Activated CD4-positive, CD25-positive, alpha-beta regulatory T cell treated with anti-CD3 and anti-CD28 coated beads, Interleukin-2, amount 50 U/mL, for 72 hours (primary cell): ENCODE results near the gene NR2F2.

ENCODE experiments used
- DNase-seq: peaks from one replicate; pipeline ENCODE4 v3.0.0; 2021

Gene NR2F2

GRCh38 chr15:96344060-96344705 is 13.7 kb downstream of the NR2F2 start:
- DNase-seq = no peak

DNA sequence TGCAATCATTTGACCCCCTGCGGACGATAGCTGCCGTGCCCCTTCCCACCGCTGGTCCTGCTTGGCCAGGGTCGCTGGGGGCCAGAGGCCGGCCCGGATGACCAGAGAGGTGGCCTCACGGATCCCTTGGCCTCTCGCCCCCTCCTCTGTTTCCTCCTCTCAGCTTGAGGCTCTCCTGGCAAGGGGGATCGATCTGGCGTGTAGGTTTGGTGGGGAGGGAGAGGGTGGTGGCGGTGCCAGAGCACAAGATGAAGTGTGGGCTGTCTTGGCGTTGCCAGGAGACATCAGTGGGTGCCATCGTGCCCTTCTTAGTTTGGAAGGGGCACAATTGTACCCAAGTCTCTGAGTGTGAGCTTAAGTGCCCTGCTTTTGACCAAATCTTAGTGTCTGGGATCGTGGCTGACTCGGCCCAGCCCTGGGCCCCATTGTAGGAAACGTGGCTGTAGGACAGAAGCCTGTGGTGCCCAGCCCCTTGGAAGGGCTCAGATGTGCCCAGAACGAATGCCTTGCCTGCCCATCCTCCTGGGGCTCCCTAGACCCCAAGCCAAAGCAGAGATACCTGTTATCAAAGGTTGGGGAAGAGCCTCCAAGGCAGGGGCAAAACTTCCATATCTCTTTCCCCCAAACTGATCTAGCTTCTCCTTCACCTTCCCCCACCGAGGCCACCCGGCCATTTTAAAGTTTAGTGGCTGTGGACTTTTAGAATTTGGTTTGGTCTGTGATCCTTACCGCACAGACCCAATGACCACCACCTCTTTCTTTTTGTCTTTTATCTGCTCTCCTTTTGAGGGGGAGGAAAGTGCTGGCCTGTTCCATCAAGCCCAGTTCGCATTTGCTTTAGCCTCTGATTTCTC is 14.4 kb downstream of the NR2F2 start:
- DNase-seq = no peak

DNA sequence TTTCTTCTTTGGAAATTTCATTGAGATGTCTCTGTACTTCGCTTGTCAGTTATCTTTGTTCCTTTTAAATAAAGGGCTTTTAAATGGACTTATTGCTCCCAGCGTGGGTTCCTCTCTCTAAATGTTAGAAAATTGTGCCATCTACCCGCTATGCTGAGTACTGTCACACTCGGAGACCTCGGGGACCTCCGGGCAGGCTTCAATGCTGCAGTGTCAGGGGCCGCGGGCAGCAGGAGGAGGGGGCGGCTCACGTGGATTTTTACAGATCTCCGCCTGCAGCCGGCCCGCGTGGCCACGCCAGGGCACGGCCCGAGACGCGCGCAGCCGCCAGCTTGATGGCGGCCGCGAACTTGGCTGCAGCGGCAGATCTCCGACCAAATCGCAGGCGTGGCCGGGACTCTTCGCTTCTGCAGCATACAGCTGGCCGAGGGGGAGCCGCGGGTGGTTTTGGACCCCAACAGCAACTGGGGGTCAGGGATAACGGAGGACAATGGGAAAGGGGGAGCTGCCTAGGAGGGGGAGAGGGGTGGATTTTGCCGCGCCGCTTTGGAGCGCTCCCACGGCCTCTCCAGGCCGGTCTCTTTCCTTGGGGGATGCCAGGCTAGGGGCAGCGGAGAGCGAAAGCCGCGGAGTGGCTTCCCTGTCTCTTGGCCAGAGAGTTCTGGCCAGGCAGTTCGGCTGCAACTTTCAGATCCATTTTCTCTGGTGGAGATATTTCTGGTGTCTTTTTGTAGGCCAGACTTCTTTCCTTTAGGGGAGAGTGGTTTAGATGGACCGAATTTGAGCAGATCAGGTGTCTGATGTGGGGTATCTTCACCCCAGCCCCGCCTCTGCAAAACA is 15.3 kb downstream of the NR2F2 start:
- no peak for DNase-seq

DNA sequence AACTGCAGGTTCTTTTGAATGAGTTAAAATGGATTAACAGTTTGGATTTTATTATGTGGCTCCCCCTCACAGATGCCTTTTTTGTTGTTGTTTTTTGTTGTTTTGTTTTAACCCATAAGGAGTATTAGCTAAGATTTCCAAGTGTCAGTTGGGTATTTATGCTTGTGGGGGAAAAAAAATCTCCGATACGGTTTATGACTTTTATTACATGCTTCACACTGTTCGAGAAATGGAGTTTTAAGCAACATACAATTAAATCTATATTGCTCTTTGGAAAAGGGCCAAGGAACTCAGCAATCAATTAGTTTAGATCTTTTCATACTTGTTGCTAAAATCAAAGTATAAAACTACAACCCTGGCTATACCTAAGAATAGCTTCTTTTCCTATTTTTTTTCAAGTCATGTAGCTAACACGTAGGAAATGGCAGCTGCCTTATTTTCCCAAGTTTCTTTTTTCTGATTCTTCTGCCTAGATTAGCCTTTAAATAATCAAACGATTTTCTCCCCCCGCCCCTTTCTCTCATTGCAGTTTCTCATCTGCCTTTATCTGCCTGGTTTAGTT is 16.0 kb downstream of the NR2F2 start:
- no peak for DNase-seq

GRCh38 chr15:96347181-96348111 is 16.9 kb downstream of the NR2F2 start:
- DNase-seq = no peak

GRCh38 chr15:96348112-96349027 is 17.9 kb downstream of the NR2F2 start:
- no peak for DNase-seq

DNA sequence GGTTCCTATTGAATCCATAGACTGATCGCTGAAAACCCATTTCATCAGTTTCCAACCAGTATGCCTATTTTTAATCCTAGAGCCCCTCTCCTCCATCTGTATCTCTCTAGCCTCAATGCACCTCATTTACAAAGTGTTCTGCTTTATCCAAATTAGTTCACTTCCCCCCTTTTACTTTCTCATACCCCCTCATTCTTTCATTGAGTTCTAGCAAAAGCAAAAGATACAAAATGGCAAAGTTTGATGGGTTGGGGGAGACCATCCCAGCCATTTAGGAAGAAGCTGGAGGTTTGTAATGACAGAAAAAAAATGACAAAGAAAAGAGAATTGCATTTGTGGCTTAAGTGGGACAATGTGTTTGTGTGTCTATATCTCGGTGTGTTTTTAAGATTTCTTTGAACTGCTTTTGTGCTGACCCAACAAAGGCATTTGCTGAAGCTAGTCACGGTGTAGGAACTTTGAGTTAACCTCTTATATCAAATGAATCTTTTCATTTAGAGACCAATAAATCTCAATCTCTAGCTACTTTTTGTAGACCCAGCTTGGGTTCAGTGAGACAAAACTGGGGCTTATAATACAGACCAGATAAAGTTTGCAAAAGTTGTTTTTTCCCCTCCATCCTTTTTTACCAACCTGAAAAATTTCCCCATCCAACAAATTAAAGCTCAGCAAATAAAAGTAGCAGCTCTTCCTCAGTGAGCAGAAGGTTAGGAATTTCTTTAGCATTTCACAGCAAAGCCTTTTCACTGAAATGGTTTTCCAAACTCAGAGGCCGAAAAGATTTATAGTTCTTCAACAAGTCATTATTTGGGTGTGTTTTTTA is 18.7 kb downstream of the NR2F2 start:
- no peak for DNase-seq

DNA sequence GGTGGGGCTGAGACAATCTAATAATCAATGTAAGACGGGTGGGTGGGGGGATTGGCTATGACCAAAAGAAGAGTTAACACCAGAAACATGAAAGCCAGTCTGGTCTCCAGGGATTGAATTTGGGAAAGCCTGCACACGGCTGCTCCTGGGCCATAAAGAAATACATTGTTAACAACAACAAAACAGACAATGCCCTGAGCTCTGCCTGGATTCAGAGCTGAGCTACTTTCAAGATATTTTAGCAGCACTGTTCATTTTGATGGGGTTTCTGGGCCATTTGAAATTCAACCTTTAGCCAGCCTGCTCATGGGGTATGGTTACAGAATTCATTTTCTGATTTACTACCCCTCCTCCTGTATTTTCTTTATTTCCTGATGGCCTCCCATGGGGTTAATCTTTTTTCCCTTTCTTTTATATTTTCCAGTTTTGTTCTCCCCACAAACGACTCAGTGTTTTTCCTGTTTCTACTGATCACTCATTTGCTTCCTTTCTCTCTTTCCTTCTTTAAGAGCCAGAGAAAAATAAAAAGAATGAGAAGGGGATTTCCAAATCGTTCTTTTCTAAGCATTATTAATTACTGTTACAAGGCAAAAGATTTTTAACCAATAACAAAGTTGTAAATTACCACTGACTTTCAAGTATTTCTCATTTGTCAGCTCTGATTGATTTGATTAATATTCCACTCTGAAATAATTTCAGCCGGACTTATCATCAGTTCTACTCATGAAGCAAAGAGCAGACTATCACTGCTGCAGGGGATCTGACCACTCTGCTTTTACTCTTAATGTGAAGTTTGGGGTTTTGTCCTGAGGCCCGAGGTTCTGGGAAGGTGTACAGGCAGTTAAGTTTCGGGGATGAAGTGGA is 19.6 kb downstream of the NR2F2 start:
- DNase-seq = no peak

DNA sequence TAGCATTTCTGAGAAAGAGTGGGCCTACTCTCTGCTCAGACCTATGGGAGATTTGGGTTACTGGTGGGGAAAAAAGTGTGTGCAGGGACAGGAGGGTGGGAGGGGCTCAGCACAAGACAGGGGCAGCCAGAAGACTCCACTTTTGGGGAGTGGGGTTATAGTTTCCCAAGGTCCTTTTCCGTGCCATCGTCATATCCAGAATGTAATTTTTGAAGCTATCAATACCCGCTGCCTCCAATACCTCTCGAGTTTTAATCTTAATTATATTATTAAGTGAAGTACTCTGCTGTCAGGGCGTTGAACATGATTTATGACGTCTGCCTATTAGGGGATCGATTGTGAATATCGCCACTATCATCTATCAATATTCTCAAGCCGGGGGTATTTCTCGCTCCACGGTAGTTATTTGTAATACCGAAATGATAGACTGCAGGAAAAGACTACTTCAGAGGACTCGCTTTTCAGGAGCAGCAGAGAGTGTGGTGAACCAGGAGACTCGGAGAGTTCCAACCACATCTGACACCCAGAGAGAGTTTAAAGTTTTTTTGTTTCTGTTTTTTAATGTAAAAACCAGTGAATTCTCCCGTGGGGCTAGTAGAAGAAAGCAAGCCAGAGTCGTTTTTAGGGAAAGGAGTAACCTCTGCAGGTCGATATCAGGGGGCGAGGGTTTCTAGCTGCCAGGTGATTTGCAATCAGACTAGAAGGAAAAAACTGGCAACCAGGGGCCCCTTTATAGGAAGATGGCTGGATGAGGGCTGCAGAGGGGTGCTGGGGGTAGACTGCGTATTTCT is 20.6 kb downstream of the NR2F2 start:
- DNase-seq = no peak

- no peak for DNase-seq
Observed at GRCh38 chr15:96351761-96352603, 21.5 kb downstream of the NR2F2 start.

GRCh38 chr15:96352604-96353405 is 22.3 kb downstream of the NR2F2 start:
- no peak for DNase-seq

DNA sequence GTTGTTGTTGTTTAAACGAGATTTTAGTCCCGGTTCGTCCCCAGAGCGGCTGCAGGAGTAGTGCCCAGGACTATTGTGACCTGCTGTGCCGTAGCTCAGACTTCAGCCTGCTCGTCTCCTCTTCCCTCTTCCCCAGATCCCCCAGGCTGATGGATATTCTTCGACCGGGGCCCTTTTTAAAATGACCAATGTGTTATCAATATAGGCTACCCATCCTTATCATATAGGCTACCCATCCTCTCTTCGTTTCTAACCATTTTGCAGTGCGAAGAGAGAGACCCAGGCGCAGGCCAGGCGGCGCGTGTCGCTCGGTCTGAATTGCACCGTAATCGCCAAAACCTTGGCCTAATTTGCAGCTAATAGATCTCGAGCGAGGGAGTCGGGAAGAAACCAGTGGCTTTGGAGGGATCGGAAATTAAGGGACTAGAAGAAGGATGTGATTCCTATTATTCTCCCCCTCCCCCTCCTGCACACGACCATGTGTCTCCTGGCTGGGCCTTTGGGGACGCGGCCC is 23.0 kb downstream of the NR2F2 start:
- DNase-seq = no peak

DNA sequence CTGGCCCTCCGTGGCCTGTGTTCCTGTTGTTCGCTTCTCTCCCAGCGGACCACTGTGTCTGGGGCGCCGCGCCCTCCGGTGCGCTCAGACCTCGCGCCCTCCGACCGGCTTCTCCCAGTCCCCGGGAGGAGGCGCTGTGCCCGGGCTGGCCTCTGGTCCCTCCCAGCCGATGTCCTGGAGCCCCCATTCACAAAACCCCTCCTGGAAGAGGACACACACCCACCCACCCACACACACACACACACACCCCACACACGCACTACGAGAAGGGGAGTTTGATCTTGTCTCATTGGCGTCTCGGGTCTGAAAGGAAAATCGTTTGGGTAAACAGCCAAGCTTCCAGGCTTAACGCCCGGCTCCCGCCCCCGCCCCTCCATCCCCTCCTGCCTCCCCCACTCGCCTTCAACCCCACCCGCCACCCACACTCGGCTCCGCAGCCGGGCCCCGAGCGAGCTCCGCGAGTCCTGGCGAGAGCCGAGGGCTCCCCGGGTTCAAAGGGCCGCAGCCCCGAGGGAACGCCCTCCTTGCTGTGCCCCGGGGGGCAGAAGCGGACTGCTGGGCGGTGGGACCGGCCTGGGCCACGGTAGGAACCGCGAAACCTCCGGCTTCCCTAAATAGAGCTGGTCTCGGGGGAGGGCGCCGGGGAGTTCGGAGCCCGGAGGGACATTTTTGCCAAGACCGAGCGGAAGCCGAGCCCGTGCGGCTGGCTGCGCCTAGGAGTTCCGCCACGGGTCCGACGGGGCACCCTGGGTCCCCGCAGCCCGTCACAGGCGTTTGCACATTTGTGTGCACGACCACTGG is 23.6 kb downstream of the NR2F2 start:
- DNase-seq = no peak

DNA sequence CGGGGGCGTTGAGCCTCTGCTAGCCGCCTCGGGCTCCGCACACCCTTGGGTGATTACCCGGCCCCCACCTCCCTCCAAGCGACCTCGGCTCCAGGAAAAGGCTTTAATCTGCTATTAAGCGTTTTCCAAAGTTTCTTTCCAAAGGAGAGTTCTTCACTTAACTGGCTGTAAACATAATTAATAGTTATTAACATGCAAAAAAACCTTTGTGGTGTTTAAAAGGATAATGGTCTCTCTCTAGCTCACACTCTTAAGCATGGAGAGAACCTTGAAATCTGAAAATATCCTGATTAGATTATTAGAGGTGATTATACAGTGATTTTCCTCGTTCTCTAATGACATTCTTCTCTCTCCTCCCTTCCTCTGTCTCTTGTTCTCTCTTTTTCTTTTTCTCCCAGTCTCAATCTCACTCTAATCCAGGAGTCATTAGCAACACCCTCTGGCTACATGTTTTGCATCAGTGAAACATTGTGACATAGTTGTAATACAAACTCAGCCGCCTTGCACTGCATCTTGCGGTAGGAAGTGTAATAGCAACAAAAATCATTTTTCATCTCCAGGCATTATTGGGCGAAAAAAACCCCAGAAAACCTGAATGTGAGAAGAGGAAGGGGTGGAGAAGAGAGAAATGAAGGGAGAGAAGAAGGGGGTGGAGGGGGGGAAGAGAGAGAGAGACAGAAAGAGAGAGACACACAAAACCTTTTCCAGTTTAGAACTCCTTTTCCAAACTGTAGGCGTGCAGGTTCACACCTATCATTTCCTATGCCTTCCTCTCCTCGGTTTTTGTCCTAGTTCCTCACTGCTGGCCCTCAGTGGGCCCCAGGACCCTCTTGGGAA is 24.4 kb downstream of the NR2F2 start:
- DNase-seq = no peak
